Uterine smooth muscle cell (primary cell): ENCODE results near the gene SOX21. TPM values are rescaled to one million over a fixed set of nuclear protein-coding genes. Genes with fewer than 3 reads are reported as not detected.

Experiments
- total RNA-seq: library from RNA; depleted of rRNA; stranded (reverse); fragments of >200 nt; gene quantifications from 2 replicates; pipeline ENCODE4 v1.2.3, GENCODE V29; 2014

Gene SOX21
- not detected in 2 replicates for total RNA-seq

GRCh38 chr13:94712287-94712811 lies at the start of gene SOX21:
TSS of gene SOX21 (minus strand) at chr13:94712545. CDS start at chr13:94712049, 496 bp downstream.

Other genes with a start within 250 kb of the SOX21 start
- gene DCT, start 232.9 kb downstream of the SOX21 start, total RNA-seq = under 0.01 and 0.12 TPM in 2 replicates
- 19.0 and 22.0 TPM in 2 replicates for gene TGDS, start 116.4 kb downstream of the SOX21 start, total RNA-seq
- 15.1 and 19.1 TPM in 2 replicates for gene GPR180, start 110.7 kb downstream of the SOX21 start, total RNA-seq